Stimulated activated CD8-positive, alpha-beta memory T cell treated with anti-CD3 and anti-CD28 coated beads, Interleukin-4, amount 100 ng/mL, for 48 hours (primary cell): ENCODE results near the gene EVC.
"Not testable (repeated sequence)": the region's sequence is repeated elsewhere in the genome, so short reads cannot be mapped to it uniquely, and the experiment has no call there.

ENCODE experiments used
- DNase-seq: peaks from one replicate; pipeline ENCODE4 v3.0.0-alpha.2; 2020

EVC gene

DNA sequence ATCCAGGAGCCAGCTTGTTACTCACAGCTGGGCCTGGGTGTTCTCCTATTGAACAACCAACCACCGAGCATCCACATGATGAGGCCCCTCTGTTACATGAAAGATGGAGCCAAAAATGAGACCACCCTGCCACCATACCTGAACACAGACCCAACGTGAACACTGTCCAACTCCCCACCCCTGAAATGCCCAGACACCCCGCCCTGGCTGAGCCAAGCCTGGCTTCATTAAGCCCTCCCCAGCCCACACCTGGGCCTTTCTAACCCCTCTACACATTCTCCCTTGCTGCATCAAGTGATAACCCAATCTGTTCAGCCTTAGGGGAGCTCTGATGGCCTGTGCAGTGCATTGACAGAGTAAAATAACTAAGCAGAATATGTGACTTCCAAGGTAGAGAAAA, 80.7 kb downstream of the EVC start:
- DNase-seq = no peak

DNA sequence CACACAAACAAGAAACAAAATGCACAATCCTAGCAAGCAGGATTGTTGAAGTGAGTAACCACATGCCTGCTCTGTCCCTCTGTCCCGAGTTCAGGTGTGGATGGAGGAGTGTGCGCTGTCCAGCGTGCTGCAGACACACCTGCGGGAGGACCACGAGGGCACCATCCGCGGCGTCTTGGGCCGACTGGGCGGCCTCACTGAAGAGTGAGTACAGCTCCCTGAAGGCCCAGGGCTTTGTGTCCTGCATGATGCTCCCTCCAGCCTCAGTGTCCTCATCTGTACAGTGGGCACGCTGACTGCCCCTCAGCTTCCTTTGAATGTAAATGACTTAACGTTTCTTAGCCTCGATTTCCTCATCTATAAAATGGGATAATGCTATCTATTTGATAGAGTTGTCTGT, 82.5 kb downstream of the EVC start:
- DNase-seq = no peak

DNA sequence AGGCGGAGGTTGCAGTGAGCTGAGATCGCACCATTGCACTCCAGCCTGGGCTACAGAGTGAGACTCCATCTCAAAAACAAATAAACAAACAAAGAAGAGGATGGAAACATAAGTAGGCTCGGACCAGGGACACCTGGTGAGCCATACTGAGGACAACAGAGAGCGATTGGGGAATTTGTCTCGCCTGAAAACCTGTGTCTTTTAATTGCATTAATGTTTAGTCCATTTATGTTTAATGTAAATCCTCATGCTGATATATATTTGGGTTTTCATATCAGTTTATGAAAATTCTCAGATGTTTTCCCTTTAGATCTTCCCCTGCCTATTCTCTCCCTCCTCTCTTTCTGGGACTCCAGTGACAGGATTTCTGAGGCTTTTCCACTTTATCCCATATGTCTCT, 84.6 kb downstream of the EVC start:
- no peak for DNase-seq

DNA sequence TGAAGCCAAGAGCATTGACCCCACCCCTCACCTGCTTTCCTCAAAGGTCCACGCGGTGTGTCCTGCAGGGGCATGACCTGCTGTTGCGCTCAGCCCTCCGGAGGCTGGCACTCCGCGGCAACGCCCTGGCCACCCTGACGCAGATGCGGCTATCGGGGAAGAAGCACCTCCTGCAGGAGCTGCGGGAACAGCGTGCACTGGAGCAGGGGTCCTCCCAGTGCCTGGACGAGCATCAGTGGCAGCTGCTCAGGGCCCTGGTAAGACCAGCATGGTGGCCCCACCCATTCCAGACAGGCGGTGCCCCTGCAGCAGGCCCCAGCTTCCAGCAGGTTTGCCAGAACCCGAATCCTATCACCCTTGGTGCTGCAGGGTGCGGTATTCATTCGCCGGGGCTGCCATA, 86.0 kb downstream of the EVC start:
- no peak for DNase-seq

DNA sequence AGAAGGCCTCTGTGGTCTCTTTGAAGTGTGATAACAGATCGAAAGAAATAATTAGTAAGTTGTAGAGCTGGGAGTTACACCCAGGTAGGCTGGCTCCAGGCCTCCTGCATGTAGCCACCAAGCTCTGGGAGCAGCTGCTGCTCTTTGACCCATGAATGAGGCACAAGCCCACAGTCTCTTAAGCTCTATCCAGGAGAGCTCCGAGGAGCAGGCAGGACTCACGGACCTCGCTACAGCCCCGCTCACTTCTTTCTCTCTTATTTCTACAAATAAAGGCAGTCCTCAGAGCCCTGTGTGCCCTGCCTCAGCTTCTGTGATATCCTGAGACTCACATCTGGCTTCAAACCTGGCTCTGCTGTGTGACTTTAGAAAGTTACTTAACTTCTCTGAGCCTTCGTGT, 86.9 kb downstream of the EVC start:
- no peak for DNase-seq

DNA sequence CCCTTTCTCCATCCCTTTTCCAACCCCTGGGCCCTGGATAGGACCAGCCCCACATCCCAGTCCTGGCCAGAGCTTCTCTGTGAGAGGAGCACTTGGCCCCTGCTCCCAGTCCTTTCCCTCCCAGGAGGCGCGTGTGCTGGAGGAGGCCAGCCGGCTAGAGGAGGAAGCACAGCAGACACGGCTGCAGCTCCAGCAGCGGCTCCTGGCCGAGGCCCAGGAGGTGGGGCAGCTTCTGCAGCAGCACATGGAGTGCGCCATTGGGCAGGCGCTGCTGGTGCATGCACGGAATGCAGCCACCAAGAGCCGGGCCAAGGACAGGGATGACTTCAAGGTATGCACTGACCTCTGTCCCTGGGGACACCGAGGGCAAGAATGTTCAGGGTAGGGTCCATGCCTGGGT, 87.5 kb downstream of the EVC start:
- no peak for DNase-seq

DNA sequence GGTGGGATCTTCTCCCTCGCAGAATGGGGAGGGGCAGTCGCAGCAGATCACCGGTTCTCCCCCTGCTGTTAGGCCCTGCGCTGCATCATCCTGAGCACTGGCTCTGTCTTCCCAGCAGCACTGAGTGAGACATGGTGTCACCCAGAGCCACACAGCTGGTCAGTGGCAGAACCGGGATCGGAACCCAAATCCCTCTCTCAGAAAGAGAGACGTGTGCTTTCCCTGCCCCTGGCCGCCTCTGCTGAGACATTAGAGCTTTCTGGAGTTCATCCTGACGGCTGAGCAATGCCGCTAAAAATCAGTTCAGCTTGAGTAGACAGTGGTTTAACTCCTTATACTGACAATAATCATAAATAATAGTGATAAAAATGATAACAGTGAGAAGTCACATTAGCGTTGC, 87.9 kb downstream of the EVC start:
- DNase-seq = no peak

DNA sequence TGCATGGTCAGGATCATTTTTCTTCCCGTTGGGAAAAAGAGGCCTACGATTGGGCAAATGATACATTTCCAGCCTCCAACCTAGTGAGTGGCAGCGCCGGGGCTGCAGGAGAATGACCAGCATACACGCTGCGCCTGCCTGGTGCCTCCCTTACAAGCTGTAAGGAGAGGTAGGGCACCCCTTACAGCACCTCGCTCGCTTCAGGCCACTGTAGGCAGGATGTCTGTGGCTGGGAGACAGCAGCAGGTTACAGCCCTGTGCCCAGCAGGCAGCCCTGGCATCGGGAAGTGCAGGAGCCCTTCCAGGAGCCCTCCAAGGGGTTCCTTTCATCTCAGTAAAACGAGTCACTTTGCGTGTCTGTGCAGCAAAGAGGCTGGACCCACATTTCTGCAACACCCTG, 88.4 kb downstream of the EVC start:
- DNase-seq = no peak

DNA sequence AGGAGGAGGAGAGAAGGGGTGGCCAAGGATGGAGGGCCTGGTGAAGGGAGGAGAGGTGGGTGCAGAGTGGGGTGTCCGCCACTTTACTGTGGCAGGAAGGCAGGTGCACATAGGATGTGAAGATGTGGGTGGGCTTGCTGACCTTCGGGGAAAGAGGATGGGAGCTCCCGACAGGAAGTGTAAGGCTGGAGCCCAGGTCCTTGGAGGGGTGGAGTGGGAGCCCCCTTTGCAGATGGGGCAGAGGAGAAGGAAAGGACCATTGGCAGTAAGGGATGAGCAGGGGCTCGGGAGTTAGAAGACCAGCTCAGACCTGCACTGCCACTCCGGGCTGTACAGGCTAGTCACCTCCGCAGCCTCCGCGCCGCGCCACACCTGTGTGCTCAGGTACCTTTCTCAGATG, 89.5 kb downstream of the EVC start:
- no peak for DNase-seq

DNA sequence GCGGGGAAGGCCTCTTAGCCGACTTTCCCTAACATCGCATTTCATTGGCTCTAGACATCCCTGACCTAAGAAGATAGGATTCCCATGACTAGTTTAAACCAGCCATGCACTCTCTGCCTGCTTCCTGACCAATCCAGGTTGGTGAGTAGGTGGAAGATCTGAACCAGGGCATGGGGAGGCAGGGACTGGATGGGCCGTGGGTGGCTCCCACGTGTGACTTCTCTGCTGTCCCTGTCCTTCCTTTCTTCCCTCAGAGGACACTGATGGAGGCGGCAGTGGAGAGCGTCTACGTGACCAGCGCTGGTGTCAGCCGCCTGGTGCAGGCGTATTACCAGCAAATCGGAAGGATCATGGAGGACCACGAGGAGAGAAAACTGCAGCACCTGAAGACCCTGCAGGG, 90.7 kb downstream of the EVC start:
- DNase-seq = no peak

DNA sequence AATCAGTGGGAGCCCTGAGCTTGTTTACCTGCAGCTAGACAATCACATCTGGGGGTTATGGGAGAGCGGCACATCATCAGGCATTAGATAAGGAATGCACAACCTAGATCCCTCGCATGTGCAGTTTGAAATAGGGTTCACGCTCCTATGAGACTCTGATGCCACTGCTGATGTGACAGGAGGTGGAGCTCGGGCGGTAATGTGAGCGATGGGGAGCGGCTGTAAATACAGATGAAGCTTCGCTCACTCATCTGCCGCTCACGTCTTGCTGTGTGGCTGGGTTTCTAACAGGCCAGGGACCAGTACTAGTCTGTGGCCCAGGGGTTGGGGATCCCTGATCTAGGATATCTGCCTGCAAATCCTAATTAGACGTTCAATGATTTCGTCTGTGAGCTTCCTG, 91.6 kb downstream of the EVC start:
- no peak for DNase-seq

DNA sequence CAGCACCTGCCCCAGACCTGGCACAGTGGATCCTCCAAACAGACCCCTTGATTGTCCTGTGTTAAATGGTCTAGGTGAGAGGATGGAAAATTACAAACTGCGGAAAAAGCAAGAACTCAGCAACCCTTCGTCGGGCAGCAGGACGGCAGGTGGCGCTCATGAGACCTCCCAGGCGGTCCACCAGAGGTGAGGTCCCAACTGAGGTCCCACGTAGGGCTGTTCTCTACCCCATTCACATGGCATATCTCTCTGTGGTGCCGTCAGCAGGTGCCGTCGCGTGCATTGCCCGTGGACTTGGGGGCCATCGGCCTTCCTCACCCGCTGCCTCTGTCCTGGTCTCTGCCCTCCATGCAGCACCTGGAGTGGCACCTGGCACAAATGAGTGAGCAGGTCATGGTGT, 93.7 kb downstream of the EVC start:
- no peak for DNase-seq

DNA sequence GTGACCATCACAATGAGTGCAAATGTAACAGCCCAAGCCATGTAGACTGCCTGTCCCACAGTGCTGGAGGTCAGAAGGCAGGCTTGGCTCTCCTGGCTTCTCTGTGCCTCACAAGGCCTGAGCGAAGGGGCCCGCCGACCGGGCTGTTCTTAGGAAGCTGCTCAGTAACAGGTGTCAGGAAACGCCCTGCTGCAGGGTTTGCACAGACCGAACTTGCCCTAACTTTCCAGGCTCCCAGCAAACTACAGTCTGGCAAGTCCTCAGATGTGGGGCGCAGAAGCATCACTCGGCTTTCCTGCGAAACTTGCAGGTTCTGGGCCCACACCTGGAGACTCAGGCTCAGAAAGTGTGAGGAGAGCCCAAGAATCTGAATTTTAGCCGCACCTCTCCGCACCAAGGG, 94.3 kb downstream of the EVC start:
- no peak for DNase-seq

DNA sequence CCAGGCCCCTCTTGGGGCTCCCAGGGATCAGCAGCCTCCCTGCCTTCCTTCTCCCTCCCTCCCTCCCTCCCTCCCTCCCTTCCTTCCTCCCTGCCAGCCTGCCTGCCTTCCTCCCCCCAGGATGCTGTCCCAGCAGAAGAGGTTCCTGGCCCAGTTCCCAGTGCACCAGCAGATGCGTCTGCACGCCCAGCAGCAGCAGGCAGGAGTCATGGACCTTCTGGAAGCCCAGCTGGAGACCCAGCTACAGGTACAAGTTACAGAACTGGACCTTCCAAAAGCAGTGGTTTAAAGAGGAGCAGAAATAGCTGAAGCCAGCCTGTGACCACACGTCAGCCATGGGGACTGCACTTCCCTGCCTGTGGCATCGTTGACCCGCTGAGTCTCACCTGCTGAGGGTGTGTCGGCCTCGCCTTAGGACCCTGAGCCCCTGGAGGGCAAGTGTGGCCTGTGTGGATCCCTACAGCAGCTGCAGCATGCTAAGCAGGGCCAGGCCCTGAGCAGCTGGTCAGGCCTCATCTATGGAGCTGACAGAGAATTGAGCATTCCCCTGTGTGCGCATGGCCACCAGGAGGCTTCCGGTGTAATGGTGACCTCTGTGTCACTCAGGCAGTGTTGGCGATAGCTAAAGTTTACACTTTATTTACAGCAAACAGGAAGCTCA, 97.2 kb downstream of the EVC start:
- DNase-seq = no peak

DNA sequence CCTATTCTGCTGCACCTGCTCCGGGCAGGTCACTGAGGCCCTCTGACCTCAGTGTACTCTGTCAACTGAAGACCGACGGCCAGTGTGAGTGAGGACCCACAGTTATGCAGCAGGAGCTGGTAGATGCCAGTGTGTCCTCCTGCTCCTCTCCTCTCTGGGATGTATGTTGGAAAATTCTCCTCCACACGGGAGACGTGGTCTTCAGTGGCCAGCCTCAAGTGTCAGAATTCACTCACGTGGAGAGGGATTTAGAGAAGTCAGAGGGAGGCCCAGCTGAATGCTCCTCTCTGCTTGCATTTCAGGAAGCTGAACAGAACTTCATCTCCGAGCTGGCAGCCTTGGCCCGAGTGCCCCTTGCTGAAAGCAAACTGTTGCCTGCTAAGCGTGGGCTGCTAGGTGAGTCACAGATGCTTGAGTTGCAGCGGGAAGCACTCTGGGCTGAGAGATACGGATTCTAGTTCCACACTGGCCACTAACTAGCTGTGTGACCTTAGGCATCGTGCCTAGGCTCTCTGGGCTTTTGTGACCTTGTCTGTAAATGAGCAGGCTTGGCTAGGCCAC, 98.3 kb downstream of the EVC start:
- DNase-seq = no peak

DNA sequence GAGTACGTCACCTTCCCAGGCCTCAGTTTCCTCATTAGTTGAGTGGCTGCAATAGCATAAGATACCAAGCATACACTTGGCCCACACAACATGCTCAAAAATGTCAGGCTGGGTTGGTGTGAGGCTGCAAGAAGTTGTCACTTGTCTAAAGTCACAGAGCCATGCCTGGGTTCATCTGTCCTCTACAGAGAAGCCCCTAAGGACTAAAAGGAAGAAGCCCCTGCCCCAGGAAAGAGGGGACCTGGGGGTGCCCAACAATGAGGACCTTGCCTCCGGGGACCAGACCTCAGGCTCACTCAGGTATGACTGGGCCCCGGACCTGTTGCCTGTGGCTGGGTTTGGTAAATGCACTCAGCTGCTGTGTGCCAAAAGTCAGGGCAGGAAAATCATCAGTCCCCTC, 99.2 kb downstream of the EVC start:
- DNase-seq = no peak

DNA sequence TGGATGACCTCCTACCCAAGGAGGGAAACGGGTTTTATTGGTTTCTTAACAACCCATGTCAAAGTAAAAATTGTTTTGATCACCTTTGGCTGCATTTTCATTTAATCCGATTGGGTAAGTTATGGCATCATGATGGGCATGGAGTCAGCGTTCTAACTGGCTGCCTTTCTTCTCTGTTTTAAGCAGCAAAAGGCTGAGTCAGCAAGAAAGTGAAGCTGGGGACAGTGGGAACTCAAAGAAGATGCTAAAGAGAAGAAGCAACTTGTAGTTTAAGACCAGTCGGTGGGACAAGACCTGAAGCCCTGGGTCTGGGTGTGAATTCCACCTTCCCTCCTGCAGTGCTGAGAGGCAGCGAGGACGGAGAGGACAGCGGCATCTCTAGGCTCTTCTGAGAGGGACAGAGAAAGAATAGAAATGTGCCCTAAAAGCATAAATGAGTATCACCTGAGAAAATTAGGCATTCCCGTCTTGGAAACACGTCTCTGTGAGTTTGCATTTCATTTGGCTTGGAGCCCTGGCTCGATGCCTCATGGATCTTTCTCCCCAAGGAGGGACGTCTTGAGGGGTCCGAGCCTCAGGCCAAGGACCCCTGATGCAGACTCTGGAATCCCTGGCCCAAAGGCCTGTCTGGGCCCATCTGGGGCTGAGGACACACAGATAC, 99.9 kb downstream of the EVC start:
- DNase-seq = no peak

DNA sequence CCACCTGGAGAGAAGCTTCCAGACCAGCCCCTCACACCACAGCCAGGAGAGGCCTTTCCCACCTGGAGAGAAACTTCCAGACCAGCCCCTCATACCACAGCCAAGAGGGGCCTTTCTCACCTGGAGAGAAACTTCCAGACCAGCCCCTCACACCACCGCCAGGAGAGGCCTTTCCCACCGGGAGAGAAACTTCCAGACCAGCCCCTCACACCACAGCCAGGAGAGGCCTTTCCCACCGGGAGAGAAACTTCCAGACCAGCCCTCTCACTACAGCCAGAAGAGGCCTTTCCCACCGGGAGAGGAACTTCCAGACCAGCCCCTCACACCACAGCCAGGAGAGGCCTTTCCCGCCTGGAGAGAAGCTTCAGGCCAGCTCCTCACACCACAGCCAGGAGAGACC, 101.1 kb downstream of the EVC start:
- not testable (repeated sequence) for DNase-seq

DNA sequence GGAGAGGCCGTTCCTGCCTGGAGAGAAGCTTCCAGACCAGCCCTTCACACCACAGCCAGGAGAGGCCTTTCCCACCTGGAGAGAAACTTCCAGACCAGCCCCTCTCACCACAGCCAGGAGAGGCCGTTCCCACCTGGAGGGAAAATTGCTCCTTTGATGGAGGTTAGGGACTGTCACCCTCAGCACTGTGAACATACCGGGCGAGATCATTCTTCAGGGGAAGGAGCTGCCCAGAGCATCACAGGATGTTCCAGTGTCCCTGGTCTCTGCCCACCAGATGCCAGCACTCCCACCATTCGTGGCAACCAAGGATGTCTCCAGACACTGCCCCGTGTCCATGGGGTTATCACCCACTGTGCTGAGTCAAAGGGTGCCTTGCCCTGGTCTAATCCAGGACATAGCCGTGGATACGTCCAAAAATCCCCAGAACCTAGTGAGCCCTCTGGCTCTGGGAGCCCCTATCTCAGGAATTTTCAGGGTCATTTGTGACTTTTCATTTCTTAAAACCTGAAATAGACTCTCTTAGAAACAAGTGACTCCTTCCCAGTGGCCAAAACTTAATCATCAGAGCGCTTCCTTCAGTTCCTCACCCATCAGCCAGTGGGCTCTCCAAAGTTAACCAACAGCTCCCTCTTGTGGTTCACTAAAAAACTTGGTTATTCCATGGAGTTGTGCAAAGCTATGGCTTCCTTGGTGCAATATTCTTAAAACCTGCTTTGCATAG, 101.7 kb downstream of the EVC start:
- no peak for DNase-seq

DNA sequence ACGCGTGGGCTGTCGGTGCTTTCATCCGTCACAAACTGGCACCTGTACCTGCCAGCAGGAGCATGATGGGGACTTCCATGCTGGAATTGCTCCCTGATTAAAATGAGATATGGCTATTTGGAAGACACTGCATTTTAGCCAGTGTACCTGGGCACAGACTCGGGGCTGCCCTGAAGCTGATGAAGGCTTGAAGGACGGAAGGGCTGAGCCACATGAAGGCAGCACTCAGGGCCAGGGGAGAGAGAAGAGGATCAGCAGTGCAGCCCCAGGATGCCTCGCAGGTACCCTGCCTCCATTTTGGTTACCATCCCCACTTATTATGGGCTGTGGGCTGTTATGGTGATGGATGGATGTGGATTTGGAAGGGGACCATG, 102.9 kb downstream of the EVC start:
- DNase-seq = no peak

DNA sequence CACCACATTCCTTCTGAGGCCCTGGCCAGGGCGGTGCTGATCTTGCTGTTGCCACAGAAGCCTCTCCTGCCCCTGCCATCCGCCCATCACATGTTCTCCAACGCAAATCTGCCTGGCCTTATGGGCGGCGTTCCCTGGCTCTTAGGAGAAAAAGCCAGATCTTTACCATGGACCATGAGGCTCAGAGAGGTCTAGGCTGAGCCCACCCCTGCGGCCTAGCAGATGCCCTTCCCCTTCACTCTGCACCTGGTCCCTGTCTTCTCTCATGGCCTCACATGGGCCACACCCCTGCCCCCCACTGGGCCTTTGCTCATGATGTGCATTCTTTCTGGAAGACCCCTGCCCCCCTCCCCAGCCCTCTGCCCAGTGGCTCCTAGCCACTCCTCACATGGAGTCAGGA, 103.4 kb downstream of the EVC start:
- no peak for DNase-seq

DNA sequence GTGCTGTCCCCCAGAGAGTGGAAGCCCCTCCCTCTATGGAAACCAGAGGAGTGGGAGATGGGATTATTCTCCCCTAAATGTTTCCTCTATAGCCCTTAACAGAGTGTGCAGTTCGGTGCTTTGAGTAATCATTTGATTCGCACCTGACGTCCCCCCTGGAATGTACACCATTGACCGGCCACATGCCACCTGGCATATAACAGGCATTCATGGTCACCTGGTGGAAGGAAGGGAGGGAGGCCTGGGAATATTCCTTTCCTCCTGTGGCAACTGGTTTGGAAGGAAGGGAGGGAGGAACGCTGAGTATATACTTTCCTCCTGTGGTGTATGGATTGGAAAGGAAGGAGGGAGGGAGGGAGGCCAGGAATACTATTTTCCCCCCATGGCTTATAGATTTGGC, 104.6 kb downstream of the EVC start:
- DNase-seq = no peak

DNA sequence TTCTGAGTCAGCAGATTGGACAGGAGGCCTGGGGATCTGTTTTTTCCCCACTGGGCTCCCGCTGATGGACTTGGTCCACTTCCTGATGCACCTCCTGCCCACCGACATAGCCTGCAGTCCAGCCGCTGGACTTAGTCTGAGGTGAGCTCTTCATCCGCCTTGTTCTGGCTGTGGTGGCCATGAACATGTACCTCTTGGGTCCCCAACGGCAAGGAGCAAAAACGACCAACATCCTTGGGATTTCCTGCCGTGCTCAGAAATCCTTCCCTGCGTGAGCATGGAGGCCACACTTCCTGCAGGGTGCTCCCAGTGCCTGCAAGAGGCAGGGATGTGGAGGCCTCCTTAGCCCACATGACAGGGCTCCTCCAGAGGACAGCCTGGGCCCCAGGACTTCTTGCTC, 105.1 kb downstream of the EVC start:
- DNase-seq = no peak

DNA sequence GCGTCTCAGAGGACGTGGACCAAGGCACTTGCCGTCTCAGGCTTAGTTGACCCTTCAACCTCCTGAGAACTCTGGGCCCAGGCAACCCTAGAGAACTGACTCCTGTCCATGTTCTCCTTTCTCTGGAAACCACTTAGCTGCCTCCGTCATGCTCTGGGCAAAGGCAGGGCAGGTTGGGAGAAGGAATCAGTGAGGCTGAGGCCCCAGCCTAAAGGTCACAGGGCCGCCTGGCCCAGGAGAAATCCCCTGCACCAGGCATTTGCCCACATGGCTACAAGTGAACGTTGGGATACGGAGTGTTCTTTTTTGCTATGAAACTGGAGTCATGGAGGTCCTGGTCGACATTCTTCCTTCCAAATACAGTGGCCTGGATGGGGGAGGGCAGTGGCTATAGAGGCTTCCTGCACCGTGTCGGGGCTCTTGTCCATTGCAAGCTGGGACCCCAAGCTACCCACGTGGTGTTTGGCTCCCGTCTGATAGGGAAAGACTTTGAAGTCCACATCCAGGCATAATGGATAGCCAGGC, 105.9 kb downstream of the EVC start:
- no peak for DNase-seq
